Measurements from ENCODE around the gene GBE1.

Gene GBE1

GRCh38 chr3:81674690-81675089 lies 86.8 kb downstream of the GBE1 start:
- no peak for DNase-seq (ENCODE audit: low spot score)
- ChIA-PET POLR2A (ENCODE audit: low non-redundant PET) (no interaction called here), CTCF (no interaction called here)
- no peak for TF ChIP-seq CTCF (conservative IDR thresholded peaks at IDR 0.05; ENCODE audit: low read depth)
- H3K27ac ChIP-seq = no peak overlapping the region

- CTCF ChIA-PET = no interaction called here
These were observed 93.2 kb downstream of the GBE1 start for GRCh38 chr3:81668283-81668682.

GRCh38 chr3:81666502-81667121 lies 94.8 kb downstream of the GBE1 start:
- ChIA-PET CTCF (interaction anchor here (0.7 to 1.0 kb wide), 3 partner anchors 88 to 136 kb away, joined by 3 read pairs; no protein-coding TSS in a partner anchor), POLR2A (ENCODE audit: low non-redundant PET) (no interaction called here)
- DNase-seq (ENCODE audit: low spot score) = peak; percentile 3
- H3K27ac ChIP-seq = no peak overlapping the region
- TF ChIP-seq CTCF (conservative IDR thresholded peaks at IDR 0.05; ENCODE audit: low read depth) = peak; percentile 87

More at GRCh38 chr3:81668283-81668682, 93.2 kb downstream of the GBE1 start:
- no peak for DNase-seq (ENCODE audit: low spot score)
- POLR2A ChIA-PET (ENCODE audit: low non-redundant PET) = no interaction called here
- TF ChIP-seq CTCF (conservative IDR thresholded peaks at IDR 0.05; ENCODE audit: low read depth) = no peak
- H3K27ac ChIP-seq = no peak overlapping the region

GRCh38 chr3:81663114-81663513 lies 98.3 kb downstream of the GBE1 start:
- no peak overlapping the region for H3K27ac ChIP-seq
- CTCF ChIA-PET = no interaction called here
- no peak for DNase-seq (ENCODE audit: low spot score)
- no peak for TF ChIP-seq CTCF (conservative IDR thresholded peaks at IDR 0.05; ENCODE audit: low read depth)
- POLR2A ChIA-PET (ENCODE audit: low non-redundant PET) = no interaction called here

GRCh38 chr3:81660036-81660435 lies 101.4 kb downstream of the GBE1 start:
- CTCF ChIA-PET = no interaction called here
- H3K27ac ChIP-seq = no peak overlapping the region
- POLR2A ChIA-PET (ENCODE audit: low non-redundant PET) = no interaction called here
- TF ChIP-seq CTCF (conservative IDR thresholded peaks at IDR 0.05; ENCODE audit: low read depth) = no peak
- no peak for DNase-seq (ENCODE audit: low spot score)

GRCh38 chr3:81658322-81658997 lies 103.0 kb downstream of the GBE1 start:
- POLR2A ChIA-PET (ENCODE audit: low non-redundant PET) = no interaction called here
- H3K27ac ChIP-seq = no peak overlapping the region
- DNase-seq (ENCODE audit: low spot score) = no peak
- CTCF ChIA-PET = no interaction called here
- TF ChIP-seq CTCF (conservative IDR thresholded peaks at IDR 0.05; ENCODE audit: low read depth) = no peak

All from RWPE1 (cell line).